ENCODE data around the gene HEXD.

The HEXD gene

GRCh38 chr17:82400206-82400605 lies 17.9 kb upstream of the HEXD start:
- Histone ChIP-seq H3K9me3 (ENCODE audit: control insufficient read depth in 1 of 2, low read length in 2 of 2) (no peaks in the 10 kb centered on the region), H3K27ac (ENCODE audit: low read length) (no peak overlapping the region), H3K4me1 (ENCODE audit: control insufficient read depth in 1 of 2, insufficient read depth in 2 of 2, low read length in 2 of 2) (peaks cover 0 to 7% of the 10 kb centered on the region in 2 donors), H3K4me3 (ENCODE audit: low read depth in 1 of 2, low read length in 2 of 2) (no peak overlapping the region), H3K27me3 (ENCODE audit: low read depth, low read length) (no peaks in the 10 kb centered on the region), H3K36me3 (ENCODE audit: control insufficient read depth in 1 of 2, insufficient read depth in 2 of 2, low read length in 2 of 2) (peaks cover 0 to 32% of the 10 kb centered on the region in 2 donors)

- peaks cover 0 to 7% of the 10 kb centered on the region in 2 donors for H3K4me1 ChIP-seq (ENCODE audit: control insufficient read depth in 1 of 2, insufficient read depth in 2 of 2, low read length in 2 of 2)
- no peak overlapping the region for H3K4me3 ChIP-seq (ENCODE audit: low read depth in 1 of 2, low read length in 2 of 2)
- H3K9me3 ChIP-seq (ENCODE audit: control insufficient read depth in 1 of 2, low read length in 2 of 2): no peaks in the 10 kb centered on the region
- H3K27ac ChIP-seq (ENCODE audit: low read length): no peak overlapping the region
- H3K36me3 ChIP-seq (ENCODE audit: control insufficient read depth in 1 of 2, insufficient read depth in 2 of 2, low read length in 2 of 2): peaks cover 0 to 32% of the 10 kb centered on the region in 2 donors
- H3K27me3 ChIP-seq (ENCODE audit: low read depth, low read length): no peaks in the 10 kb centered on the region
Measured at GRCh38 chr17:82400830-82401229, 17.3 kb upstream of the HEXD start.

GRCh38 chr17:82402865-82403264 lies 15.3 kb upstream of the HEXD start:
- Histone ChIP-seq H3K9me3 (ENCODE audit: control insufficient read depth in 1 of 2, low read length in 2 of 2) (no peaks in the 10 kb centered on the region), H3K4me3 (ENCODE audit: low read depth in 1 of 2, low read length in 2 of 2) (no peak overlapping the region), H3K27ac (ENCODE audit: low read length) (no peak overlapping the region), H3K36me3 (ENCODE audit: control insufficient read depth in 1 of 2, insufficient read depth in 2 of 2, low read length in 2 of 2) (peaks cover 0 to 28% of the 10 kb centered on the region in 2 donors), H3K27me3 (ENCODE audit: low read depth, low read length) (no peaks in the 10 kb centered on the region), H3K4me1 (ENCODE audit: control insufficient read depth in 1 of 2, insufficient read depth in 2 of 2, low read length in 2 of 2) (peaks cover 0 to 7% of the 10 kb centered on the region in 2 donors)

- peaks cover 0 to 33% of the 10 kb centered on the region in 2 donors for H3K36me3 ChIP-seq (ENCODE audit: control insufficient read depth in 1 of 2, insufficient read depth in 2 of 2, low read length in 2 of 2)
- H3K4me3 ChIP-seq (ENCODE audit: low read depth in 1 of 2, low read length in 2 of 2): no peak overlapping the region
- no peaks in the 10 kb centered on the region for H3K9me3 ChIP-seq (ENCODE audit: control insufficient read depth in 1 of 2, low read length in 2 of 2)
- peaks cover 0 to 7% of the 10 kb centered on the region in 2 donors for H3K4me1 ChIP-seq (ENCODE audit: control insufficient read depth in 1 of 2, insufficient read depth in 2 of 2, low read length in 2 of 2)
- no peak overlapping the region for H3K27ac ChIP-seq (ENCODE audit: low read length)
- H3K27me3 ChIP-seq (ENCODE audit: low read depth, low read length): no peaks in the 10 kb centered on the region
Measured at GRCh38 chr17:82403662-82404660, 14.2 kb upstream of the HEXD start.

- H3K4me3 ChIP-seq (ENCODE audit: low read depth in 1 of 2, low read length in 2 of 2): no peak overlapping the region
- H3K9me3 ChIP-seq (ENCODE audit: control insufficient read depth in 1 of 2, low read length in 2 of 2): no peaks in the 10 kb centered on the region
- peaks cover 0 to 2% of the 10 kb centered on the region in 2 donors for H3K4me1 ChIP-seq (ENCODE audit: control insufficient read depth in 1 of 2, insufficient read depth in 2 of 2, low read length in 2 of 2)
- H3K36me3 ChIP-seq (ENCODE audit: control insufficient read depth in 1 of 2, insufficient read depth in 2 of 2, low read length in 2 of 2): peaks cover 0 to 41% of the 10 kb centered on the region in 2 donors
- H3K27me3 ChIP-seq (ENCODE audit: low read depth, low read length): no peaks in the 10 kb centered on the region
- no peak overlapping the region for H3K27ac ChIP-seq (ENCODE audit: low read length)
Measured at GRCh38 chr17:82405051-82405450, 13.1 kb upstream of the HEXD start.

- Histone ChIP-seq H3K9me3 (ENCODE audit: control insufficient read depth in 1 of 2, low read length in 2 of 2) (no peaks in the 10 kb centered on the region), H3K27me3 (ENCODE audit: low read depth, low read length) (no peaks in the 10 kb centered on the region), H3K27ac (ENCODE audit: low read length) (no peak overlapping the region), H3K36me3 (ENCODE audit: control insufficient read depth in 1 of 2, insufficient read depth in 2 of 2, low read length in 2 of 2) (peaks cover 0 to 41% of the 10 kb centered on the region in 2 donors), H3K4me1 (ENCODE audit: control insufficient read depth in 1 of 2, insufficient read depth in 2 of 2, low read length in 2 of 2) (no peaks in the 10 kb centered on the region), H3K4me3 (ENCODE audit: low read depth in 1 of 2, low read length in 2 of 2) (no peak overlapping the region)
Measured at GRCh38 chr17:82406131-82406671, 11.9 kb upstream of the HEXD start.

GRCh38 chr17:82407255-82407654 lies 10.9 kb upstream of the HEXD start:
- no peak overlapping the region for H3K27ac ChIP-seq (ENCODE audit: low read length)
- H3K4me3 ChIP-seq (ENCODE audit: low read depth in 1 of 2, low read length in 2 of 2): no peak overlapping the region
- H3K9me3 ChIP-seq (ENCODE audit: control insufficient read depth in 1 of 2, low read length in 2 of 2): no peaks in the 10 kb centered on the region
- H3K36me3 ChIP-seq (ENCODE audit: control insufficient read depth in 1 of 2, insufficient read depth in 2 of 2, low read length in 2 of 2): peaks cover 0 to 35% of the 10 kb centered on the region in 2 donors
- no peaks in the 10 kb centered on the region for H3K4me1 ChIP-seq (ENCODE audit: control insufficient read depth in 1 of 2, insufficient read depth in 2 of 2, low read length in 2 of 2)
- H3K27me3 ChIP-seq (ENCODE audit: low read depth, low read length): no peaks in the 10 kb centered on the region

- H3K4me1 ChIP-seq (ENCODE audit: control insufficient read depth in 1 of 2, insufficient read depth in 2 of 2, low read length in 2 of 2): no peaks in the 10 kb centered on the region
- H3K36me3 ChIP-seq (ENCODE audit: control insufficient read depth in 1 of 2, insufficient read depth in 2 of 2, low read length in 2 of 2): peaks cover 0 to 26% of the 10 kb centered on the region in 2 donors
- no peak overlapping the region for H3K4me3 ChIP-seq (ENCODE audit: low read depth in 1 of 2, low read length in 2 of 2)
- H3K27me3 ChIP-seq (ENCODE audit: low read depth, low read length): no peaks in the 10 kb centered on the region
- no peak overlapping the region for H3K27ac ChIP-seq (ENCODE audit: low read length)
- H3K9me3 ChIP-seq (ENCODE audit: control insufficient read depth in 1 of 2, low read length in 2 of 2): no peaks in the 10 kb centered on the region
Measured at GRCh38 chr17:82408288-82408937, 9.7 kb upstream of the HEXD start.

GRCh38 chr17:82408938-82409318 lies 9.2 kb upstream of the HEXD start:
- Histone ChIP-seq H3K27ac (ENCODE audit: low read length) (no peak overlapping the region), H3K36me3 (ENCODE audit: control insufficient read depth in 1 of 2, insufficient read depth in 2 of 2, low read length in 2 of 2) (peaks cover 0 to 21% of the 10 kb centered on the region in 2 donors), H3K4me1 (ENCODE audit: control insufficient read depth in 1 of 2, insufficient read depth in 2 of 2, low read length in 2 of 2) (no peaks in the 10 kb centered on the region), H3K4me3 (ENCODE audit: low read depth in 1 of 2, low read length in 2 of 2) (no peak overlapping the region), H3K27me3 (ENCODE audit: low read depth, low read length) (no peaks in the 10 kb centered on the region), H3K9me3 (ENCODE audit: control insufficient read depth in 1 of 2, low read length in 2 of 2) (no peaks in the 10 kb centered on the region)

GRCh38 chr17:82410014-82410716 lies 8.0 kb upstream of the HEXD start:
- Histone ChIP-seq H3K27ac (ENCODE audit: low read length) (no peak overlapping the region), H3K9me3 (ENCODE audit: control insufficient read depth in 1 of 2, low read length in 2 of 2) (no peaks in the 10 kb centered on the region), H3K27me3 (ENCODE audit: low read depth, low read length) (no peaks in the 10 kb centered on the region), H3K4me3 (ENCODE audit: low read depth in 1 of 2, low read length in 2 of 2) (no peak overlapping the region), H3K4me1 (ENCODE audit: control insufficient read depth in 1 of 2, insufficient read depth in 2 of 2, low read length in 2 of 2) (peaks cover 0 to 9% of the 10 kb centered on the region in 2 donors), H3K36me3 (ENCODE audit: control insufficient read depth in 1 of 2, insufficient read depth in 2 of 2, low read length in 2 of 2) (peaks cover 0 to 15% of the 10 kb centered on the region in 2 donors)

Data from muscle layer of duodenum (tissue), 2 donors.